Occipital lobe (tissue), 2 donors: ENCODE data around the gene DHRS9. TPM values are rescaled to one million over a fixed set of nuclear protein-coding genes. Genes with fewer than 3 reads are reported as not detected.

ENCODE experiments used
- DNase-seq: peaks from one replicate; lab custom pipeline; 2025; lab: John Stamatoyannopoulos, UW
- total RNA-seq: library from RNA; depleted of rRNA; stranded (reverse); fragments of >200 nt; gene quantifications from one replicate; pipeline ENCODE4 v1.2.3, GENCODE V29; 2014

Gene DHRS9
- total RNA-seq, 1 donor from 2014 or later: 0.94 TPM

- DNase-seq: no peak
Measured at GRCh38 chr2:169094676-169095075, 25.3 kb downstream of the DHRS9 start.

- DNase-seq: no peak
Measured at GRCh38 chr2:169095621-169096105, 26.3 kb downstream of the DHRS9 start.

- no peak for DNase-seq
Measured at GRCh38 chr2:169104848-169105247, 35.5 kb downstream of the DHRS9 start.

DNA sequence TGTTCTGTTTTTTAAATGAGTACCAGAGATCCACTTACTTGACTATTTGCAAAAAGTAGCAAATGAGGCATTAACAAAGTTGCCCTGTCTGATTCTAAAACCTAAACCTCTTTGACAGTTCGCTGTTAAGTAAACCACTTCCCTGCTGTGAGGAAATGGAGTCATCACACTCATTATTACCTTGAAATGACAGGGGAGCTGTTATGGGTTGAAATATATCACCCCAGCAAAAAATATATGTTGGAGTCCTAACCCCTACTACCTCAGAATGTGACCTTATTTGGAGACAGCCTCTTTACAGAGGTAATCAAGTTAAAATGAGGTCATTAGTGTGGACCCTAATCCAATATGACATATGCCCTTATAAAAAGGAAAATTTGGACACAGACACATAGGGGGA is 36.1 kb downstream of the DHRS9 start:
- DNase-seq: no peak

DNA sequence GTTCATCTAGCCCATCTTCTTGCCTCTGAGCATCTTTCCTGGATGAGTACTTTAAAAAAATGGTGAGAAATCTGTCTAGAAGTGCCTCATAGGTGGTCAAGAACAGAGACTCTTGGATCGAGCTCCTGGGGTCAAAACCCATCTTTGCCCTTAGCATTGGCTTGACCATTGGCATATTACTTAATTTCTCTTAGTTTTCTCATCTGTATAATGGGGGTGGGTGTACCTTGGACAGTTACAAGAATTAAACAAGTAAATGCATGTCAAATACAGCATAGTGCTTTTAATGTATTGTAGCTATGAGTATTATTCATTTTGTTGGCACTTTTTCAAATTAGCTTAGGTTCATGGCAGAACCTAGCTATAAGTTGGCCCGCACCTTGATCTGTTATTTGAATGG is 36.8 kb downstream of the DHRS9 start:
- no peak for DNase-seq

GRCh38 chr2:169106563-169107545 is 37.5 kb downstream of the DHRS9 start:
- no peak for DNase-seq

DNA sequence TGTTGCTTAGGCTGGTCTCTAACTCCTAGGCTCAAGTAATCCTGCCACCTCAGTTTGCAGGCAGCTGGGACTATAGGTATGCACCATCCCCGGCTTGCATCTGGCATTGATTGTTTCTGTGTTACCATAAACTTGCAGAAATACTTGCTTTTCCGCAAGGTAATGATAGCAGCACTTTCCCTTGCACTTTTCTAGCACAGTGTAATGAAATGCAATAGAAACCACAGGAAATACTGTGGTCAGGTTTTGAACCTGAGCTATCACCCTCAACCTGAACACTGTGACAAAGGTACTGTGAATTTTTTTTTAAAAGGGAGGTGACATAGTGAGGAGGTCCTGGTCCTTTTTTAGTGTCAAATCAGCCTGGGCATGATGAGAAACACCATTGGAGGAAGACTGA is 38.3 kb downstream of the DHRS9 start:
- no peak for DNase-seq

GRCh38 chr2:169108099-169108884 is 38.9 kb downstream of the DHRS9 start:
- no peak for DNase-seq

DNA sequence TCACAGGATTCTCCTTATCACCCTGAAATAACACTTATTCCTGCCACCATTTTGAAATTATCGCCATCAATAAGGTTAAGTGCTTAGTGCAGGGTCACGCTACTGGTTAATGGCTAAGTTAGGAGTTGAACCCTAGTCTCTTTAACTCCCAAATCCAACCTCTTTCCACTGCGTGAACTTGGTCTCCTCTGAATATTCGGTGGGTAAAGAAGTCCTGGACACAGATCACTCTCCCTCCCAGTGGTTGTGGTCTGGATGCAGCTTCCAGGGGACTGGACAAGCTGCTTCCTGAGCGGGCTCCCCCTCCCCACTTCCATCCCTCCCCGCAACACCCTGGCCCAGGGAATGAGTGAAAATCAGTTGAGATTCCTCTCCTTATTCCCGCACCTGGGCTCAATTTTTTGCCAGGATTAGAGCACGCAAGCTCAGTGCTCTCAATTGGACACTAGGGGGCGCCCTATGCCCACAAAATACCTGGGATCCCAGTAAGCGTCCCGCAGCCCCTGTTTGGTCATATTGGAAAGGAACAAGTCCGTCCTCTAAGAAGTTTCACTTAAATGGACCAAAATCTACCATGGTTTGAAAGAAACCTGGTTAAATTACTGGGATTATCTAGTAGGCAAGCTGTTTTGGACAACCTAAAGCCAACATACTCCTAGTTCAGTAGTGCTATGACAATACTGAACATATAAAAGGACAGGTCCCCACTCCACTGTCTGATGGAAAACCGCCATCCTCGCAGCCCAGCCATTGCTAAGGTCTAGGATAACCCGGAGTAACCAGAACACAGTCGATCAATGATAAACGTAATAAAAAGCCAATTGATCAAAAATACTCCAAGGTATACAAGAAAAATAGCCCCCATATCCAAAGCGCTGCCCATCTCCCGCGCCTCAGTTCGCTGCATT is 40.4 kb downstream of the DHRS9 start:
- DNase-seq: peak; percentile 67

- DNase-seq: no peak
Measured at GRCh38 chr2:169110419-169110818, 41.1 kb downstream of the DHRS9 start.

DNA sequence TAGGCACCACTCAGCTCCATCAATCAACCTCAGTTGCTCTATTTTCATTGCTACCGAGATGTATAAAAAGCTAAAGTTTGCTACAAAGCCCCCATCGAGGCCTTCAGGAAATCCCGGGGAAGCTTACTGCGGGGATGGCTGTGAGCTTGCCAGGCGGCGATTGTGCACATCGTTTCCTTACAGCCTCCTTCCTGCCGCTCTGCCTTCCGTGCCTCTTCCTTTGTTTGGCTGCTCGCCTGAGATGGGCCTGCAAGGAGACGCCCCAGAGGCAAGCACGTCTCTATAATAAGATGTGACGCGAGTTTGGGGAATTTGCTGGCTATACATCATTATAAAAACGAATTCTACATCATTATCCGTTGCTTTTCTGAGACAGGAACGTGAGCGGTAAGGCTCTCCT is 41.6 kb downstream of the DHRS9 start:
- DNase-seq: no peak

DNA sequence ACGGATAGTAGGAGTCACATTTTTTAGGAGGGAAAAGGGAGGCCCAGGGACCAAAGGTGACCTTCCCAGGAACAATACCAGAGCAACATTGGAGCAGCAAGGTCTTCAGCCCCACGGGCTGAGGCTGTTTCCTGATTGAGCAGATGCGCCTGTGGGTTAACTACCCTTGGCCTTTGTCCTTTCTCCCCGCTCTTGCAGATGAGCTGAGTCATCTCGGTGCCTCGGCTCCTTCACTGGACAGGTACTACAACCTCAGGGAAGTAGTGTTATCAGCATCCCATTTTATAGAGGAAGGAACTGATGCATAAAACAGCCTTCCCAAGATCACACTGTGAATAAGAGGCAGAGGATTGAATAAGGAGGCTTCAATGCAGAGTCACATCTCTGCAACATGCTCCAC is 43.5 kb downstream of the DHRS9 start:
- no peak for DNase-seq

GRCh38 chr2:169114056-169114455 is 44.7 kb downstream of the DHRS9 start:
- DNase-seq: no peak

DNA sequence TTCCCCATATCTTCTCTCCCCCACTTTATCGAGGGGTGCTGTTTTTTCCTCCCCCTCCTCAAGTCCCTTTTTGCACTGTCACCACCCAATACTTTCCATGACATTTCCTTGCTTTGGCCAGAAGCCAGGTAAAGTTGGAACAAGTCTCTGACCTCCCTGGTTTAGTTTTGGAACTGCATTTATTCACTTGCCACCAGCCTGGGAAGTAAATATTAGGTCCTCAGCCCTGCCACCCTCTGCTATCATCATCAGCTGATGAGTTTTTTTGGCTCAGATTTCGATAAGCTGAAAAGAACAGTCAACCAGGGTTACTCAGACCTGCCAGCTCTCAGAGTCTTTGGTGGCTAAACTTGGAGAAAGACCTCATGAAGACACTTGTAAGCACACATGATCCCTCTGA is 47.0 kb downstream of the DHRS9 start:
- DNase-seq: no peak

DNA sequence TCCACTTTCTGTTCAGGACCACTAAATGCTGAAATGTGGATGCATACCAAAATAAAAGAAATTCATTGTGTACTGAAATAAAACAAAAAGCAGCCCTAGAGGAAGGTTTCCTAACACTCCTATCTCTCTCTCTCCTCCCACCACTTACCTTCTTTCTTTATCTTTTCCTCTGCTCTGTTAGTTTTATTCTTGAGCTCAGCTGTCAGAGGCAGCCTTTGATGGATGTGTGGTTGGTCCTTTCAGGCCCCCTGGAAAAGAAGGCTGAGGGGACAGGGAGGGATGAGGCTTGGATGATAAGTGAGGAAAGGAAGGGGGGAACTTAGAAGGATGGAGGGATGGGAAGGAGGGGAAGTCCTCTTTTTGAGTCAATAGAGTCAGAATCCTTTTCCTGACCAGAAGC is 47.6 kb downstream of the DHRS9 start:
- no peak for DNase-seq

GRCh38 chr2:169118060-169118459 is 48.7 kb downstream of the DHRS9 start:
- no peak for DNase-seq

GRCh38 chr2:169119123-169119760 is 49.9 kb downstream of the DHRS9 start:
- no peak for DNase-seq

DNA sequence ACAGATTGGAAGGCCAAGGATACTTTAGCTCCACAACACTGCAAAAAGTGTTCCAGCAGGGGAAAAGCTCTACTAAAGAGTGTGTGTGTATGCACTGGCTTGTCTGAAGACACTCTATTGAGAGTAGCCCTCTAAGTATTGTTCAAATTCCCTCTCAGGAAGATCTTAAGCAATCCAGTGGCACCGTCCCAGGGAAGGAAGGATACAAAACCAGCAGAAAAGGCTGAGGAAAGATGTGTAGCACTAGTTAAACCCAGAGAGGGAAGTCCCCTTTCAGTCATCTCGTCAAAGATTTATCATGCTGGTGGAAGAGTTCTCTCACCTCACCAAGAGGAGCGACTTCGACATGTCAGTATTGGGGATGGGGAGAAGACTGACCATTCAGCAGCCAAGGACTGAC is 50.5 kb downstream of the DHRS9 start:
- no peak for DNase-seq

DNA sequence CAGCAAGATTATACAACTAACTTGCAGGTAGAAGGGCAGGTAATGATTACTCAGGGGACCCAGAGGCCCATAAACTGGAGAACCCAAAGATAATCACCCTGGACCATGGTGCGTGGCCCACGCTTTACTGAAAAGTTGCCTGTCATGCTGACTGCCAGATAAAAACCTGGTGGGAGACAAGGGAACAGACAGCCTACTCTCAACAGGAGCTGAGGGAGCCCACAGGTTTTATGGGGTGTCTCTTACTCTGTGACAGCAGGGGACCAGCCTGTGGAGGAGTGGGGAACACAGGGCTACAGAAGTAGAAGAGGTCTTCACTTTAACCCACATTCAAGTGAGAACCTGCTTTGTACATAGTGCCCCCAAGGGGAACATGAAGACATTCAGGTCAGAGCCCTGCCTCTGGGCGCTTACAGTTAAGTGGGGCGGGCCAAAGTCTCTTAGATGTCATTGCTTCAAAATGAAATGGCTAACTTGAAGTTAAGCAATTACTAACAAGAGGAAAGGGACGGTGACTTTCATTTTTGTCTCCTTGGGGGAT is 60.4 kb downstream of the DHRS9 start:
- DNase-seq: no peak
